Measurements from ENCODE around the gene WDR54.

GRCh38 chr2:74461187-74462053 is 39.9 kb downstream of the WDR54 start:
- TF ChIP-seq CTCF (IDR thresholded peaks at IDR 0.05) (no peak), POLR2A (IDR thresholded peaks at IDR 0.05) (no peak)

Measured in uterus (tissue), 2 donors.